ENCODE data around the gene SLC7A14. TPM values are rescaled to one million over a fixed set of nuclear protein-coding genes. Genes with fewer than 3 reads are reported as not detected.

The SLC7A14 gene
- total and polyA plus RNA-seq, 2 of the 4 experiments (the other 2 are of a cell fraction) = 2.7 to 6.8 TPM

- in situ Hi-C loops (cut with MboI; ENCODE audit: low sequenced_read_pairs) (no loop called here), intact Hi-C loops (cut with micrococcal nuclease) (no loop called here), dilution Hi-C loops (cut with HindIII; ENCODE audit: low sequenced_read_pairs, unreplicated experiment) (no loop called here)
- H3K27me3 ChIP-seq (ENCODE audit: control insufficient read depth, insufficient read depth, low read length) = no peaks in the 10 kb centered on the region
- no CpG with 5 or more reads among the region's 4 CpGs for WGBS, 2 experiments (ENCODE audit: extremely low coverage in 2 of 2, insufficient read length in 1 of 2)
- H2AK9ac ChIP-seq (replicated peaks; ENCODE audit: low read depth, low read length, poor library complexity) = no peak overlapping the region
- ChIA-PET POLR2A (ENCODE audit: unreplicated experiment) (no interaction called here), CTCF (interaction anchor here (0.6 kb wide), 1 partner anchor 129 kb away, joined by 10 read pairs; no protein-coding TSS in a partner anchor)
- no peak overlapping the region for H2BK5ac ChIP-seq (ENCODE audit: low read depth, low read length, poor library complexity, severe bottlenecking)
- peaks cover 6% of the 10 kb centered on the region for H3K4me1 ChIP-seq (ENCODE audit: control insufficient read depth, insufficient read depth, low read length)
- DNase-seq (peak; percentile 79), ATAC-seq (ENCODE audit: low read depth) (peak; percentile 62)
- H3K9me3 ChIP-seq (ENCODE audit: control insufficient read depth, insufficient read depth, low read length) = no peaks in the 10 kb centered on the region
- H2BK20ac ChIP-seq (ENCODE audit: low read depth, low read length) = no peak overlapping the region
- no peaks in the 10 kb centered on the region for H3K36me3 ChIP-seq (ENCODE audit: control insufficient read depth, insufficient read depth, low read length)
- H3K9ac ChIP-seq (ENCODE audit: low read depth, low read length) = no peak overlapping the region
- H3K9me1 ChIP-seq (ENCODE audit: insufficient read depth, low read length) = no peaks in the 10 kb centered on the region; the same call in 1 of the 2 replicates
- H2AFZ ChIP-seq (replicated peaks; ENCODE audit: low read length, poor library complexity) = no peak overlapping the region
- TF ChIP-seq SMC3 (IDR thresholded peaks at IDR 0.05; ENCODE audit: low read depth, low read length) (no peak), BHLHE40 (IDR thresholded peaks at IDR 0.05; ENCODE audit: low read depth, low read length) (no peak), RFX5 (IDR thresholded peaks at IDR 0.05; ENCODE audit: low read depth, low read length) (no peak), USF2 (IDR thresholded peaks at IDR 0.05; ENCODE audit: low read depth, low read length) (no peak), ELK1 (IDR thresholded peaks at IDR 0.05; ENCODE audit: borderline replicate concordance, low read depth, low read length) (no peak), CTCF (conservative IDR thresholded peaks at IDR 0.05; ENCODE audit: low read depth, low read length) (no peak), CHD1 (IDR thresholded peaks at IDR 0.05; ENCODE audit: low read depth, low read length) (no peak), MAFK (IDR thresholded peaks at IDR 0.05; ENCODE audit: low read depth, low read length) (no peak), MXI1 (IDR thresholded peaks at IDR 0.05; ENCODE audit: borderline replicate concordance, low read depth, low read length) (no peak), POLR2A (IDR thresholded peaks at IDR 0.05; ENCODE audit: low read depth, low read length) (no peak), RCOR1 (IDR thresholded peaks at IDR 0.05; ENCODE audit: insufficient replicate concordance, low read length) (no peak), FOS (IDR thresholded peaks at IDR 0.05; ENCODE audit: low read depth, low read length) (no peak), RAD21 (IDR thresholded peaks at IDR 0.05; ENCODE audit: low read length) (no peak), MAZ (IDR thresholded peaks at IDR 0.05; ENCODE audit: borderline replicate concordance, low read depth, low read length) (no peak), CEBPB (IDR thresholded peaks at IDR 0.05; ENCODE audit: low read depth, low read length) (no peak), NFE2L2 (IDR thresholded peaks at IDR 0.05; ENCODE audit: low read depth, low read length) (no peak)
- no peaks in the 10 kb centered on the region for H4K20me1 ChIP-seq (ENCODE audit: insufficient read depth, low read length)
- no peak overlapping the region for H4K8ac ChIP-seq (ENCODE audit: low read depth in 2 of 2, low read length in 2 of 2)
- H3K18ac ChIP-seq (ENCODE audit: low read depth, low read length) = no peak overlapping the region
- no peak overlapping the region for H2BK120ac ChIP-seq (ENCODE audit: low read depth, low read length)
- H4K91ac ChIP-seq (ENCODE audit: insufficient read depth, low read depth, low read length) = no peak overlapping the region
- H3K4me3 ChIP-seq (ENCODE audit: insufficient read depth, low read depth, low read length) = no peak overlapping the region
- H3K56ac ChIP-seq (ENCODE audit: extremely low read depth, insufficient read depth, low read length) = no peak overlapping the region
- H3K79me1 ChIP-seq (ENCODE audit: low read depth in 1 of 2, low read length in 2 of 2) = no peaks in the 10 kb centered on the region
- H3K23ac ChIP-seq (ENCODE audit: low read depth, low read length) = no peak overlapping the region
- no TSS peak for BruUV-seq (replicated peaks)
- no peak overlapping the region for H4K5ac ChIP-seq (ENCODE audit: low read depth, low read length)
- H3K14ac ChIP-seq (replicated peaks; ENCODE audit: low read depth, low read length) = no peak overlapping the region
- H3K27ac ChIP-seq (ENCODE audit: insufficient read depth, low read length) = no peak overlapping the region
- H3K4me2 ChIP-seq (ENCODE audit: low read depth, low read length) = no peak overlapping the region
- no peak overlapping the region for H2AK5ac ChIP-seq (ENCODE audit: low read depth, low read length)
- H3K4ac ChIP-seq (ENCODE audit: low read depth, low read length) = no peak overlapping the region
- no peak overlapping the region for H2BK15ac ChIP-seq (ENCODE audit: low read depth, low read length)
These were observed 91.1 kb downstream of the SLC7A14 start for GRCh38 chr3:170494766-170495165.

Data from IMR-90 (cell line).